Tibial nerve (tissue), 4 donors: ENCODE data around the gene SUZ12.
"Not testable (repeated sequence)": the region's sequence is repeated elsewhere in the genome, so short reads cannot be mapped to it uniquely, and the experiment has no call there.

Experiments used
- CTCF ChIP-seq, 5 experiments: fragments of 200-600 bp in 3 of 5; fragments of 450-650 bp in 2 of 5; sonication (generic) in 3 of 5; IDR thresholded peaks; one replicate each; pipeline ENCODE4 v1.5.1; 2016 to 2019; ENCODE audit warnings: antibody characterized with exemption in 5 of 5, mild to moderate bottlenecking in 3 of 5, moderate library complexity in 2 of 5
- EP300 ChIP-seq, 2 donors: sonication (generic); formaldehyde crosslinking; IDR thresholded peaks; one replicate each; pipeline ENCODE4 v1.6.1; 2017; ENCODE audit warnings: antibody characterized with exemption in 2 of 2, mild to moderate bottlenecking in 1 of 2
- POLR2A ChIP-seq, 2 donors: fragments of 450-650 bp; IDR thresholded peaks; one replicate each; pipeline ENCODE4 v1.6.1; 2017; ENCODE audit warnings: antibody characterized with exemption in 2 of 2, mild to moderate bottlenecking in 2 of 2, moderate library complexity in 2 of 2

DNA sequence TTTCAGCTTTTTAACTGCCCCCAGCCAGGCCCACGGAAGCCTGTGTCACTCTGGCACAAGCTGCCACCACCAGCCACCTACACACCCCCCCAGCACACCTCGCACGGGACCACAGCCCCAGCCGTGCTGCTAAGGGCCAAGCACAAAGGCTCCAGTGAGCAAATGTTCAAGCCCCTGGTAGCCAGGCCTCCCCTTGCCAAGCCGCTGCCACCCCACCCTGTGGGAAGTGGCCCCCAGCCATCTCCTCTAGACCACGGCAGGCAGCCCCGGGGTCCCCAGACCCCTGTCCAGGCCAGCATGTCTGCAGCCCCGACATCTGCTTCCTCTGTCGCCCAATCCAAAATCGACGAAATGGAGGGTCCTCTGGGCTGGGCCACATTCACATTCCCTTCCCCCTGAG lies 105.5 kb downstream of the SUZ12 start:
- not testable (repeated sequence) for TF ChIP-seq POLR2A, CTCF, EP300 (IDR thresholded peaks at IDR 0.05)
